Measurements from ENCODE around the gene MYBPHL.

The MYBPHL gene

GRCh38 chr1:109248797-109249629 is 57.8 kb downstream of the MYBPHL start, which contains the start of gene CELSR2:
Gene CELSR2 (plus strand): TSS chr1:109249539. CDS start chr1:109250080, 541 bp downstream.
- Histone ChIP-seq H3K79me1 (replicated peaks; ENCODE audit: low read length, poor library complexity, severe bottlenecking) (no peaks in the 10 kb centered on the region), H3K4me3 (ENCODE audit: insufficient read depth in 1 of 2, low read depth in 1 of 2, low read length in 2 of 2) (peak within 1 kb of the TSS; percentile 35 to 61), H3K18ac (ENCODE audit: low read depth in 1 of 2, low read length in 2 of 2) (peak within 1 kb of the TSS in 1 of 2 experiments; percentile 11), H3K9ac (ENCODE audit: low read length) (peak within 1 kb of the TSS; percentile 19), H3K23ac (ENCODE audit: low read length in 2 of 2) (peak within 1 kb of the TSS in 1 of 2 experiments; percentile 68), H4K8ac (ENCODE audit: low read length) (no peak within 1 kb of the TSS), H4K91ac (ENCODE audit: low read length) (no peak within 1 kb of the TSS), H3K14ac (ENCODE audit: low read length in 2 of 2) (no peak within 1 kb of the TSS), H2BK120ac (ENCODE audit: low read depth, low read length) (no peak within 1 kb of the TSS), H2AK5ac (ENCODE audit: low read length, severe bottlenecking) (peak within 1 kb of the TSS; percentile 31), H2BK5ac (ENCODE audit: low read depth, low read length, poor library complexity, severe bottlenecking) (no peak within 1 kb of the TSS), H2AFZ (ENCODE audit: low read depth, low read length) (peak within 1 kb of the TSS; percentile 69), H3K4me1 (ENCODE audit: control insufficient read depth, insufficient read depth, low read depth, low read length) (peaks cover 24% of the 10 kb centered on the region), H3K4ac (ENCODE audit: low read depth in 1 of 2, low read length in 2 of 2) (no peak within 1 kb of the TSS), H3K27me3 (ENCODE audit: control insufficient read depth in 1 of 2, insufficient read depth in 1 of 2, low read length in 2 of 2) (peaks cover 0 to 53% of the 10 kb centered on the region in 2 experiments), H3K9me3 (ENCODE audit: control insufficient read depth, low read length) (no peaks in the 10 kb centered on the region), H3K36me3 (ENCODE audit: control insufficient read depth in 1 of 2, insufficient read depth in 2 of 2, low read depth in 1 of 2, low read length in 2 of 2) (peaks cover 0 to 8% of the 10 kb centered on the region in 2 experiments), H2BK12ac (ENCODE audit: low read length in 2 of 2) (no peak within 1 kb of the TSS), H3K27ac (ENCODE audit: low read length, poor library complexity, severe bottlenecking) (no peak within 1 kb of the TSS), H2BK15ac (ENCODE audit: low read depth, poor library complexity, severe bottlenecking) (peak within 1 kb of the TSS; percentile 76), H3K4me2 (ENCODE audit: low read length, poor library complexity, severe bottlenecking) (peak within 1 kb of the TSS; percentile 82)
- 10% methylated on average over 46 of the region's 49 CpGs for WGBS
- peak; percentile 71 for DNase-seq

- Histone ChIP-seq H2AFZ (ENCODE audit: low read depth, low read length) (no peak overlapping the region), H3K27ac (ENCODE audit: low read length, poor library complexity, severe bottlenecking) (no peak overlapping the region), H3K4ac (ENCODE audit: low read depth in 1 of 2, low read length in 2 of 2) (no peak overlapping the region), H3K36me3 (ENCODE audit: control insufficient read depth in 1 of 2, insufficient read depth in 2 of 2, low read depth in 1 of 2, low read length in 2 of 2) (peaks cover 0 to 8% of the 10 kb centered on the region in 2 experiments), H3K23ac (ENCODE audit: low read length in 2 of 2) (no peak overlapping the region), H2BK5ac (ENCODE audit: low read depth, low read length, poor library complexity, severe bottlenecking) (no peak overlapping the region), H3K9ac (ENCODE audit: low read length) (no peak overlapping the region), H4K8ac (ENCODE audit: low read length) (no peak overlapping the region), H3K18ac (ENCODE audit: low read depth in 1 of 2, low read length in 2 of 2) (no peak overlapping the region), H4K91ac (ENCODE audit: low read length) (no peak overlapping the region), H2AK5ac (ENCODE audit: low read length, severe bottlenecking) (no peak overlapping the region), H3K4me3 (ENCODE audit: insufficient read depth in 1 of 2, low read depth in 1 of 2, low read length in 2 of 2) (no peak overlapping the region), H2BK15ac (ENCODE audit: low read depth, poor library complexity, severe bottlenecking) (no peak overlapping the region), H3K14ac (ENCODE audit: low read length in 2 of 2) (no peak overlapping the region), H3K79me1 (replicated peaks; ENCODE audit: low read length, poor library complexity, severe bottlenecking) (no peaks in the 10 kb centered on the region), H2BK120ac (ENCODE audit: low read depth, low read length) (no peak overlapping the region), H3K4me1 (ENCODE audit: control insufficient read depth, insufficient read depth, low read depth, low read length) (peaks cover 18% of the 10 kb centered on the region), H3K9me3 (ENCODE audit: control insufficient read depth, low read length) (no peaks in the 10 kb centered on the region), H3K27me3 (ENCODE audit: control insufficient read depth in 1 of 2, insufficient read depth in 1 of 2, low read length in 2 of 2) (peaks cover 0 to 53% of the 10 kb centered on the region in 2 experiments), H3K4me2 (ENCODE audit: low read length, poor library complexity, severe bottlenecking) (no peak overlapping the region), H2BK12ac (ENCODE audit: low read length in 2 of 2) (no peak overlapping the region)
- 90% methylated on average over 7 of the region's 7 CpGs for WGBS
- no peak for DNase-seq
Measured at GRCh38 chr1:109248444-109248796, 58.4 kb downstream of the MYBPHL start.

- Histone ChIP-seq H3K9me3 (ENCODE audit: control insufficient read depth, low read length) (no peaks in the 10 kb centered on the region), H3K27ac (ENCODE audit: low read length, poor library complexity, severe bottlenecking) (no peak overlapping the region), H2BK5ac (ENCODE audit: low read depth, low read length, poor library complexity, severe bottlenecking) (no peak overlapping the region), H3K79me1 (replicated peaks; ENCODE audit: low read length, poor library complexity, severe bottlenecking) (no peaks in the 10 kb centered on the region), H4K91ac (ENCODE audit: low read length) (no peak overlapping the region), H4K8ac (ENCODE audit: low read length) (no peak overlapping the region), H2BK15ac (ENCODE audit: low read depth, poor library complexity, severe bottlenecking) (no peak overlapping the region), H3K4me2 (ENCODE audit: low read length, poor library complexity, severe bottlenecking) (no peak overlapping the region), H3K14ac (ENCODE audit: low read length in 2 of 2) (no peak overlapping the region), H3K36me3 (ENCODE audit: control insufficient read depth in 1 of 2, insufficient read depth in 2 of 2, low read depth in 1 of 2, low read length in 2 of 2) (peaks cover 0 to 8% of the 10 kb centered on the region in 2 experiments), H2BK120ac (ENCODE audit: low read depth, low read length) (no peak overlapping the region), H3K27me3 (ENCODE audit: control insufficient read depth in 1 of 2, insufficient read depth in 1 of 2, low read length in 2 of 2) (peaks cover 0 to 56% of the 10 kb centered on the region in 2 experiments), H2AK5ac (ENCODE audit: low read length, severe bottlenecking) (no peak overlapping the region), H3K4me1 (ENCODE audit: control insufficient read depth, insufficient read depth, low read depth, low read length) (peaks cover 14% of the 10 kb centered on the region), H3K23ac (ENCODE audit: low read length in 2 of 2) (no peak overlapping the region), H3K4ac (ENCODE audit: low read depth in 1 of 2, low read length in 2 of 2) (no peak overlapping the region), H3K9ac (ENCODE audit: low read length) (no peak overlapping the region), H3K18ac (ENCODE audit: low read depth in 1 of 2, low read length in 2 of 2) (no peak overlapping the region), H2AFZ (ENCODE audit: low read depth, low read length) (no peak overlapping the region), H2BK12ac (ENCODE audit: low read length in 2 of 2) (no peak overlapping the region), H3K4me3 (ENCODE audit: insufficient read depth in 1 of 2, low read depth in 1 of 2, low read length in 2 of 2) (no peak overlapping the region)
- DNase-seq = no peak
- 89% methylated on average over 7 of the region's 8 CpGs for WGBS
Measured at GRCh38 chr1:109247401-109248365, 59.1 kb downstream of the MYBPHL start.

- Histone ChIP-seq H3K36me3 (ENCODE audit: control insufficient read depth in 1 of 2, insufficient read depth in 2 of 2, low read depth in 1 of 2, low read length in 2 of 2) (peaks cover 0 to 7% of the 10 kb centered on the region in 2 experiments), H2AK5ac (ENCODE audit: low read length, severe bottlenecking) (no peak overlapping the region), H2BK120ac (ENCODE audit: low read depth, low read length) (no peak overlapping the region), H2AFZ (ENCODE audit: low read depth, low read length) (no peak overlapping the region), H4K8ac (ENCODE audit: low read length) (no peak overlapping the region), H4K91ac (ENCODE audit: low read length) (no peak overlapping the region), H3K27ac (ENCODE audit: low read length, poor library complexity, severe bottlenecking) (no peak overlapping the region), H2BK5ac (ENCODE audit: low read depth, low read length, poor library complexity, severe bottlenecking) (no peak overlapping the region), H3K4me3 (ENCODE audit: insufficient read depth in 1 of 2, low read depth in 1 of 2, low read length in 2 of 2) (no peak overlapping the region), H2BK12ac (ENCODE audit: low read length in 2 of 2) (no peak overlapping the region), H3K27me3 (ENCODE audit: control insufficient read depth in 1 of 2, insufficient read depth in 1 of 2, low read length in 2 of 2) (peaks cover 10 to 45% of the 10 kb centered on the region in 2 experiments), H3K23ac (ENCODE audit: low read length in 2 of 2) (no peak overlapping the region), H3K9ac (ENCODE audit: low read length) (no peak overlapping the region), H3K4me2 (ENCODE audit: low read length, poor library complexity, severe bottlenecking) (no peak overlapping the region), H3K79me1 (replicated peaks; ENCODE audit: low read length, poor library complexity, severe bottlenecking) (no peaks in the 10 kb centered on the region), H3K18ac (ENCODE audit: low read depth in 1 of 2, low read length in 2 of 2) (no peak overlapping the region), H3K9me3 (ENCODE audit: control insufficient read depth, low read length) (no peaks in the 10 kb centered on the region), H3K4me1 (ENCODE audit: control insufficient read depth, insufficient read depth, low read depth, low read length) (peaks cover 21% of the 10 kb centered on the region), H2BK15ac (ENCODE audit: low read depth, poor library complexity, severe bottlenecking) (no peak overlapping the region), H3K4ac (ENCODE audit: low read depth in 1 of 2, low read length in 2 of 2) (no peak overlapping the region), H3K14ac (ENCODE audit: low read length in 2 of 2) (no peak overlapping the region)
- 83% methylated on average over 6 of the region's 7 CpGs for WGBS
- no peak for DNase-seq
Measured at GRCh38 chr1:109246141-109246551, 60.7 kb downstream of the MYBPHL start.

All from mesenchymal stem cell (in vitro differentiated cells and primary cell).